Stimulated activated CD4-positive, alpha-beta T cell treated with anti-CD3 and anti-CD28 coated beads, Interleukin-12 subunit alpha, Interleukin-12 subunit beta, amount 100 ng/mL, for 24 hours (primary cell): ENCODE measurements around the gene ST3GAL2.
"Not testable (repeated sequence)": the region's sequence is repeated elsewhere in the genome, so short reads cannot be mapped to it uniquely, and the experiment has no call there.

Experiments
- DNase-seq, 2 experiments: peaks; one replicate each; pipeline ENCODE4 v3.0.0-alpha.2; 2020; ENCODE audit warnings: low read depth in 2 of 2

The ST3GAL2 gene

GRCh38 chr16:70467608-70468007 is 28.7 kb upstream of the ST3GAL2 start:
- no peak for DNase-seq

GRCh38 chr16:70467113-70467512 is 28.2 kb upstream of the ST3GAL2 start:
- no peak for DNase-seq

GRCh38 chr16:70466805-70467076 is 27.8 kb upstream of the ST3GAL2 start:
- DNase-seq: no peak

DNA sequence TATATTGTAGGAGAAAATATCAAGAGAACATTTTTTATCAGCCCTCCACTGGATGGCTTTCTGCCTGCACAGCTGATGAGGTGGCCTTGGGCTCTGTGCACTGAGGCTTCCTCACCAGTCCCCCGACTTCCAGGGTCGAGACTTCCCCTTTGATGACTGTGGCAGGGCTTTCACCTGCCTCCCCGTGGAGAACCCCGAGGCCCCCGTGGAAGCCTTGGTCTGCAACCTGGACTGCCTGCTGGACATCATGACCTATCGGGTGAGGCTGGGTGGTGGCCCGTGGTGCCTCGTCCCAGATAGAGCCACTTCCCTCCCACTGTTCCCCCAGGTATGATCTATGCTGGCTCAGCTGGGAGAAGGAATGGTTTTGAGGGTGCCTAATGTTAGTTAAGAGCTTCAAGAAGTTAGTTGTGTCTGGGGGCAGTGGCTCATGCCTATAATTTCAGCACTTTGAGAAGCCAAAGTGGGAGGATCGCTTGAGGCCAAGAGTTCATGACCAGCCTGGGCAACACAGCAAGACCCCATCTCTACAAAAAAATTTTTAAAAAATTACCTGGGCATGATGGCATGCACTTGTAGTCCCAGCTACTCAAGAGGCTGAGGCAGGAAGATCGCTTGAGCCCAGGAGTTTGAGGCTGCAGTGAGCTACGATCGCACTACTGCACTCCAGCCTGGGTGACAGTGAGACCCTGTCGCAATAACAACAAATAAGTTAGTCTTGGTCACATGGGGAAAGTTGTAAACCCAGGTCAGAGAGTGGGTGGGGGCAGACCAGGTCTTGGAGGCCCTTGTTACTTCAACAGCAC is 27.3 kb upstream of the ST3GAL2 start:
- DNase-seq: no peak

DNA sequence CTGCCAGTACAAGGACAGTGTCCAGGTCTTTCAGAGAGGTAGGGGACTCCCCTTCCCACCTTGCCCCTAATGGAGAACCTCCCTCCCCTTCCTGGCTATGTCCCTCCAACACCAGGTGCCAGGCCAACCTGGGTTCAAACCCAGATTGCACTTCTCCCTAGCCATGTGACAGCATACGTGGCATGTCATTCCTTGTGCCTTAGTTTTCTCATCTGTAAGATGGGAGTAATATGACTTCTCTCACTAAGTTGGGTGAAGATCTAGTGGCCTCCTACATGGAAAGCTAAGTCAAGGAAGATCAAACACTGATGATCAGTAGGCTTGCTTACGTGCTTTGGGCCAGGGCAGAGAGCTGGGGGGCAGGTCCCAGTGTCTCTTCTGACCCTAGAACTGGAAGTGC is 24.3 kb upstream of the ST3GAL2 start:
- no peak for DNase-seq

- DNase-seq: no peak
Observed at GRCh38 chr16:70460737-70461261, 21.9 kb upstream of the ST3GAL2 start.

- DNase-seq: no peak
Observed at GRCh38 chr16:70457446-70458166, 18.7 kb upstream of the ST3GAL2 start.

- DNase-seq: no peak
Observed at GRCh38 chr16:70455910-70456309, 17.0 kb upstream of the ST3GAL2 start.

DNA sequence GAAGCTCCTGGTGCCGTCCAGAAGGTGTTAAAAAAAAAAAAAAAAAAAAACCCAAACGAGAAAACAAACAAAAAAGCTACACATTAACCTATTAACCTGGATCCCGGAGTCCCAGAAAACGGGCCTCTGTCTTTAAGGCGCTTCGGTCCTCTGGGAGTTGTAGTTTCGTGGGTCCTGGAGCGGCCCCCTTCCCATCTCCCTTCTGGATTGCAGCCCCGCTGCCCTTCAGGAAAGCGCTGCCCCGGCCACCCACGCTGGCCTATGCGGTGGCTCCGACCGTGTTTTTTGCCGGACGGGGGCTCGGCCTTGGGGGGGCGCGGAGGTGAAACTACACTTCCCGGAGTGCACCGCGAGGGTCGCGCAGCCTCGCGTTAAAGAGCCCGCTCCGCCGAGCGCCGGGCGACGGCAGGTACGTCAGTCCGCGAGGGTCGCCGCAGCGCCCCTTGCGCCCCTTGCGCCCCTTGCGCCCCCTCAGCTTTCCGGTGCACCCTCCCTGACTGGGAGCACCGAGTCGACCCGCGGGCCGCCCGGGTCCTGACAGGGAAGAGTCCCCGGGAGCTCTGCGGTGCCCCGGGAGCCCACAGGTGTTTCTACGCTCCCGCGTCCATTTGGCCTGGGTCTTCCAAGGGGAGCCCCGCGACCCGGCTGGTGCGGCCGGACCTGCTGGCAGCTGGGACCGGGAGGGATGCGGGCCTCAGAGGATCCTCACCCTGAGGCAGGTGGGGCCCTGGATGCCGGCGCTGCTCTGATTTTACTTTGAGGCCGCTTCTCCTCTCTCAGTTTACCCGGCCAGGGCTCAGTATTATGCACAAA is 15.5 kb upstream of the ST3GAL2 start, which contains the start of gene FCSK:
Gene FCSK, plus strand, starts transcription at position 374 of the 813 bp plus-strand sequence. CDS start 8,596 bp downstream, outside the sequence.
- DNase-seq: peak; percentile 31 to 48

DNA sequence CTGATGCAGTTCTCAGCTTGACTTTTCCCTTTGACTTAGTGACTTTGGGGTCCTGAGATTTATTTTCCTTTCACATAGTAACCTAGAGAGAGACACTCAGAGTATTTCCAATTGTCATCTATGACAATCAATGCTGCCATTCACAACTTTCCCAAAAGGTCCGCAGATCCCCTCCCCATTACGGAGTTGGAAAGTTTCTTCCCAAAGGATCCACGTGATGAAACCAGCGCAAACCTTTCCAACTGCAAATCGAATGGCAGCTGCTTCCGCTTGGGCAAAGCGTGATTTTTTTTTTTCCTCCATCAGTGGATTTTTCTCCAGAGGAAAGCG is 15.0 kb upstream of the ST3GAL2 start:
- DNase-seq: no peak

DNA sequence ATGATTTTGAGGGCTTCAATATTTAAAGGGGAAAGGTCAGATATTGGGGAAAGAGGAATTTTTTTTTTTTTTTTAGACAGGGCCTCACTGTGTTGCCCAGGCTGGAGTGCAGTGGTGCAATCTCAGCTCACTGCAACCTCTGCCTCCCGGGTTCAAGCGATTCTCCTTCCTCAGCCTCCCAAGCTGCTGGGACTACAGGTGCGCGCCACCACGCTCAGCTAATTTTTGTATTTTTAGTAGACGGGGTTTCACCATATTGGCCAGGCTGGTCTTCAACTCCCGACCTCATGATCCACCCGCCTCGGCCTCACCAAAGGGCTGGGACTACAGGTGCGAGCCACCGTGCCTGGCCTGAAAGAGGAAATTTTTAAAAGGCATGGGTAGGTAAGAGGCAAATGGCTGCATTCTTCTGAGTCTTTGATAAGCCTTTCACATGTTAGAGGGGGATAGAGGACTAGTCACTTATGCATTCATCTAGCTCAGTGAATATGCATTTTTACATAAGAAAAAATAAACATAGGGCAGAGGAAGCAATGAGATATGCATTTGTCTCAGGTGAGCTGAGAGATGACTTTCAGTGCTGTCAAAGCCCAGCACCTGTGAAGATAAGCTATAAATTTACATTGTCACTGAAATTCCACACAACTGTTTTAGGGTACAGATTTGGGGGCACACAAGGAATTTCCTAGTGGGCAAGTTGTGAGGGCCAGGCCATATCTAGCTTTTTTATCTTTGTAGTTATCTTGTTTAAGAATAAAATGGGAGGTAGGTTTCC is 14.4 kb upstream of the ST3GAL2 start:
- no peak for DNase-seq

- DNase-seq: not testable (repeated sequence)
Observed at GRCh38 chr16:70451004-70451340, 12.1 kb upstream of the ST3GAL2 start.

GRCh38 chr16:70450142-70451003 is 11.5 kb upstream of the ST3GAL2 start:
- DNase-seq: not testable (repeated sequence)

DNA sequence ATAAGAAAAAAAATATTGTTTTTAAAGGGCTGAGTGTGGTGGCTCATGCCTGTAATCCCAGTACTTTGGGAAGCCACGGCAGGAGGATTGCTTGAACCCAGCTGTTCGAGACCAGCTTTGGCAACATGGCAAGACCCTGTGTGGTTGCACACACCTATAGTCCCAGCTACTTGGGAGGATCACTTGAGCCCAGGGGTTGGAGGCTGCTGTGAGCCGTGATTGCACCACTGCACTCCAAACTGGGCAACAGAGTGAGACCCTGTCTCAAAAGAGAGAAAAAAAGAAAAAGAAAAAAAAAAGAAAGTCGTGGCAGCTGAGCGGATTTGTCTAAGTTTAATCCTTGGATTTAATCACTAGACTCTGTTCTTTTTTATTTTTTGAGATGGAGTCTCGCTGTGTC is 9.2 kb upstream of the ST3GAL2 start:
- no peak for DNase-seq

DNA sequence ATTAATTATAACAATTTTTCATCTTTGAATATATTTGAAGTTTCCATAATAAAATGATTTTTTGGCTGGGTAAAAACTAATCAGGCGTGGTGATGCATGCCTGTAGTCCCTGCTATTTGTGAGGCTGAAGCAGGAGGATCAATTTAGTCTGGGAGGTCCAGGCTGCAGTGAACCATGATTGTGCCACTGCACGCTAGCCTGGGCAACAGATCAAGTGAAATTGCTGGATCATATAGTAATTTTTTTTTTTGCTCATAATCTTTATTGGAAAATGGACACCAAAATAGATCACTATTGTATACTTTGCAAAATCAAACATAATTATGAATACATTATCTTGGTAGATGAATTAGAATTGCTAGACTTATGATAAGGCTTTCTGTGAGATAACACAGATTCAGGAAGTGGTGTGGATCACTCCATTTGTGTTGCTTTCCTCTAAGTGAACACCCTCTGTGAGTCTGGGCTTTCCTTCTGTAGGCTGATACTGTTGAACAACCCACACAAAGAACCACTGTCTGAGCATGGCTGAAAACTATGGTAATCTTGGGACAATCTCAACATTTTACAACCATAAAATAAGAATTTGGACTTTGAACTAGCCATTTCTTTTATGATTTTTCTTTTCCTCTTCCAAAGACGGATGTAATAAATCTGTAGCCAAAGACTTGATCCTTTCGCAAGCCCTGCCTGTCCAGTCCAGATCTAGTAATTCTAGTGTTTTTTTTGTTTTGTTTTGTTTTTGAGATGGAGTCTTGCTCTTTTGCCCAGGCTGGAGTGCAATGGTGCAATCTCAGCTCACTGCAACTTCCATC is 5.6 kb upstream of the ST3GAL2 start:
- no peak for DNase-seq

GRCh38 chr16:70442344-70442743 is 3.4 kb upstream of the ST3GAL2 start:
- DNase-seq: no peak

GRCh38 chr16:70441406-70441990 is 2.6 kb upstream of the ST3GAL2 start:
- DNase-seq: no peak

GRCh38 chr16:70440009-70440692 is 1.3 kb upstream of the ST3GAL2 start:
- DNase-seq: no peak

DNA sequence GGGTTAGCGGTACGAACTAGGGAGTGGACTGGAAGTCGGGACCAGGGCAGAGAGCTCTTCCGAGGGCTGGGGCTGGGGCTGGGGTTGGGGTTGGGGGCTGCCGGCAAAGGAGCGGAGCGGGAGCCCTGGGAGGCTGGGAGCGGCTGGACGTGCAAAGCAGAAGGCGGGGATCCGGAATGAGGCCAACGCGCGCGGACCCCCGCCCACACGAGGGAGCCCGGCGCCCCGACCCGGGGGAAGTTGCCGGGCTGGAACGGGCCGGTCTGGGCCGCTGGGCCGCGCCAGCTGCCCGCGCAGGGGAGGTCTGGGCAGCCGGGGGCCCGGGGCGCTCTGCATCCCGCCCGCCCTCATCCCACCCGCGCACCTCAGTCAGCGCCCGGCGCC is 323 bp downstream of the ST3GAL2 start:
- no peak for DNase-seq
